Sigmoid colon (tissue), 7 donors: ENCODE measurements around the gene ELMOD3. TPM values are rescaled to one million over a fixed set of nuclear protein-coding genes. Genes with fewer than 3 reads are reported as not detected.
"Not testable (repeated sequence)": the region's sequence is repeated elsewhere in the genome, so short reads cannot be mapped to it uniquely, and the experiment has no call there.

ENCODE experiments used
- DNase-seq: peaks from one replicate; pipeline ENCODE4 v3.0.0-alpha.2; 2019
- H3K27ac ChIP-seq, 4 donors: fragments of 200-600 bp; sonication (generic); one replicate each; pipeline ENCODE4 v1.5.1; 2016 to 2019; ENCODE audit warnings: mild to moderate bottlenecking in 1 of 4
- H3K27me3 ChIP-seq, 3 donors: fragments of 200-600 bp; sonication (generic); one replicate each; pipeline ENCODE4 v1.5.1; 2019; ENCODE audit warnings: mild to moderate bottlenecking in 1 of 3
- H3K36me3 ChIP-seq, 4 donors: fragments of 200-600 bp; sonication (generic); one replicate each; pipeline ENCODE4 v1.5.1; 2016 to 2019
- H3K4me1 ChIP-seq, 4 donors: fragments of 200-600 bp; sonication (generic); one replicate each; pipeline ENCODE4 v1.5.1; 2017 to 2019
- H3K4me3 ChIP-seq, 4 donors: fragments of 200-600 bp; sonication (generic); one replicate each; pipeline ENCODE4 v1.5.1; 2017 to 2019; ENCODE audit warnings: mild to moderate bottlenecking in 2 of 4, moderate library complexity in 1 of 4
- H3K9me3 ChIP-seq, 4 donors: fragments of 200-600 bp in 3 of 4; sonication (generic) in 3 of 4; one replicate each; pipeline versions ENCODE4 v1.5.1 to v1.6.1; 2013 to 2019
- EP300 ChIP-seq, 4 donors: sonication (generic); formaldehyde crosslinking; IDR thresholded peaks; one replicate each; pipeline ENCODE4 v1.6.1; 2017; ENCODE audit warnings: antibody characterized with exemption in 4 of 4
- POLR2A ChIP-seq, 2 donors: fragments of 450-650 bp; IDR thresholded peaks; one replicate each; pipeline ENCODE4 v1.6.1; 2016; ENCODE audit warnings: antibody characterized with exemption in 2 of 2, mild to moderate bottlenecking in 2 of 2, moderate library complexity in 2 of 2
- POLR2AphosphoS5 ChIP-seq, 4 donors: sonication (generic); formaldehyde crosslinking; IDR thresholded peaks; one replicate each; pipeline ENCODE4 v1.6.1; 2017; ENCODE audit warnings: antibody characterized with exemption in 4 of 4
- WGBS, 2 donors: extraction: QIAGEN DNeasy Blood & Tissue Kit; methylation state at CpG; one replicate each; pipeline ENCODE4 v1.1.7; 2013; 5-methylcytosine and 5-hydroxymethylcytosine counted together
- intact Hi-C: fragments of 100-400 bp; cut with DNase I; formaldehyde crosslinking; loops from one replicate; pipeline ENCODE4 v1.15.1; 2023
- polyA plus RNA-seq, 3 donors: library from polyadenylated mRNA; stranded (reverse); fragments of 200-250 nt; gene quantifications; one replicate each; pipeline ENCODE4 v1.2.3, GENCODE V29; 2013
- total RNA-seq, 4 donors: library from RNA; depleted of rRNA; stranded (reverse); fragments of >200 nt; gene quantifications; one replicate each; pipeline ENCODE4 v1.1.0, GENCODE V29; 2016
- TF ChIP-seq, protein P1 (sequence below), 4 experiments: fragments of 450-650 bp in 3 of 4; fragments of 200-600 bp in 1 of 4; IDR thresholded peaks; one replicate each; pipeline ENCODE4 v1.5.1; 2016 to 2019; ENCODE audit warnings: antibody characterized with exemption in 4 of 4, mild to moderate bottlenecking in 3 of 4, moderate library complexity in 2 of 4
- donor health status: healthy with polysubstance abuse.
- donor health status: Bipolar disorder and iron deficiency.
- donor health status: healthy.

ELMOD3 gene
- total and polyA plus RNA-seq, 7 donors, result 11.6 to 26.3 (median 19.7) TPM

DNA sequence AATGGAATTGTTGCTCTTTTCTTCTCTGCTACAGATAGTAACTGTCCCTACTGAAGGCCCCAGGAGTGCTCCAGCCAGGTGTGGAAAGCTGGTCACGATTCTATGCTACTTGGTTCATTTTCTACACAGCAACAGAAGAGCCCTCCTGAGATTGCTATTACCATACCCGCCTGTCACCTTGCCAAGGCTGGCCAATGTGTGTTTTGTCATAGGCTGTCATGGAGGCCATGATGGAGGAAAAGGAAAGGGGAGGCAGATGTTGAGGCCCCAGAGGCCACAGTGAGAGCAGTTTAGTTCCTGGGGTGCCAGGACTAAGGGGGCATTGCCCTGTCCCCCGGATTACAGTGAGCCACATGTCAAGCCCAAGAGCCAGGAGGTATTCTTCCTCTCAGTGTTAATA lies 952 bp downstream of the ELMOD3 start:
- DNase-seq, result no peak
- intact Hi-C loops, result loop anchor here (10.0 kb wide), 1 partner anchor 749 kb away; the partner anchor contains the start of genes POLR1A and PTCD3
- WGBS, 2 donors, result 72 to 83% methylated on average over 3 of the region's 3 CpGs
- Histone ChIP-seq H3K9me3 (no peaks in the 10 kb centered on the region), H3K27me3 (no peaks in the 10 kb centered on the region), H3K27ac (peak overlapping the region in 2 of 4 donors; percentile 80 to 81), H3K4me3 (peak overlapping the region; percentile 56 to 83 (median 64)), H3K36me3 (peaks cover 5 to 53% (median 16%) of the 10 kb centered on the region in 4 donors), H3K4me1 (peaks cover 0 to 44% (median 27%) of the 10 kb centered on the region in 4 donors)
- TF ChIP-seq POLR2A (IDR thresholded peaks at IDR 0.05) (no peak), POLR2AphosphoS5 (IDR thresholded peaks at IDR 0.05) (no peak), EP300 (IDR thresholded peaks at IDR 0.05) (no peak)
- TF ChIP-seq, protein P1, sequence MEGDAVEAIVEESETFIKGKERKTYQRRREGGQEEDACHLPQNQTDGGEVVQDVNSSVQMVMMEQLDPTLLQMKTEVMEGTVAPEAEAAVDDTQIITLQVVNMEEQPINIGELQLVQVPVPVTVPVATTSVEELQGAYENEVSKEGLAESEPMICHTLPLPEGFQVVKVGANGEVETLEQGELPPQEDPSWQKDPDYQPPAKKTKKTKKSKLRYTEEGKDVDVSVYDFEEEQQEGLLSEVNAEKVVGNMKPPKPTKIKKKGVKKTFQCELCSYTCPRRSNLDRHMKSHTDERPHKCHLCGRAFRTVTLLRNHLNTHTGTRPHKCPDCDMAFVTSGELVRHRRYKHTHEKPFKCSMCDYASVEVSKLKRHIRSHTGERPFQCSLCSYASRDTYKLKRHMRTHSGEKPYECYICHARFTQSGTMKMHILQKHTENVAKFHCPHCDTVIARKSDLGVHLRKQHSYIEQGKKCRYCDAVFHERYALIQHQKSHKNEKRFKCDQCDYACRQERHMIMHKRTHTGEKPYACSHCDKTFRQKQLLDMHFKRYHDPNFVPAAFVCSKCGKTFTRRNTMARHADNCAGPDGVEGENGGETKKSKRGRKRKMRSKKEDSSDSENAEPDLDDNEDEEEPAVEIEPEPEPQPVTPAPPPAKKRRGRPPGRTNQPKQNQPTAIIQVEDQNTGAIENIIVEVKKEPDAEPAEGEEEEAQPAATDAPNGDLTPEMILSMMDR (IDR thresholded peaks at IDR 0.05), result no peak

DNA sequence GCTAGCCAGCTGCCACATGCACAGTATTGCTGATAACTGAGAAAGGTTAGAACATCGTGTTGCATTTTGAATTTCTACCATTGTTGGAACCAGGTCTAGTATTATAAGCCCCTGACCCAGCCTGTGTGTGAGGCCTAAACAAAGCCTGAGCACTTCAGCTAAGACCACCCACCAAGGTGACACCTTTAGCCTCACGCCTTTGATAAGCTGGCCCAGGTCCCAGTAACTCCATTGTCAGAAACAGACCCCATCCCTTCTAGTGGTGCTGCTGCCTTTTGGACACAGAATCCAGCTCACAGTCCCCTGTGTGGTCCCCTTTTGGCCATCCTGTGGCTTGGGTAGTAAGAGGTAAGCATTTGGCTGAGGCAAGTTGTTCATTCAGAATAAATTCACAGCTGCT lies 1.6 kb downstream of the ELMOD3 start:
- TF ChIP-seq, protein P1 (IDR thresholded peaks at IDR 0.05), result no peak
- TF ChIP-seq POLR2A (IDR thresholded peaks at IDR 0.05) (no peak), EP300 (IDR thresholded peaks at IDR 0.05) (no peak), POLR2AphosphoS5 (IDR thresholded peaks at IDR 0.05) (no peak)
- intact Hi-C loops, result loop anchor here (10.0 kb wide), 1 partner anchor 749 kb away; the partner anchor contains the start of genes POLR1A and PTCD3
- peaks cover 0 to 44% (median 27%) of the 10 kb centered on the region in 4 donors for H3K4me1 ChIP-seq
- 97 to 98% methylated on average over 2 of the region's 2 CpGs for WGBS, 2 donors
- H3K27me3 ChIP-seq, result no peaks in the 10 kb centered on the region
- DNase-seq, result no peak
- no peak overlapping the region for H3K4me3 ChIP-seq
- H3K36me3 ChIP-seq, result peaks cover under 1 to 51% (median 9%) of the 10 kb centered on the region in 4 donors
- H3K27ac ChIP-seq, result no peak overlapping the region
- H3K9me3 ChIP-seq, result no peaks in the 10 kb centered on the region

DNA sequence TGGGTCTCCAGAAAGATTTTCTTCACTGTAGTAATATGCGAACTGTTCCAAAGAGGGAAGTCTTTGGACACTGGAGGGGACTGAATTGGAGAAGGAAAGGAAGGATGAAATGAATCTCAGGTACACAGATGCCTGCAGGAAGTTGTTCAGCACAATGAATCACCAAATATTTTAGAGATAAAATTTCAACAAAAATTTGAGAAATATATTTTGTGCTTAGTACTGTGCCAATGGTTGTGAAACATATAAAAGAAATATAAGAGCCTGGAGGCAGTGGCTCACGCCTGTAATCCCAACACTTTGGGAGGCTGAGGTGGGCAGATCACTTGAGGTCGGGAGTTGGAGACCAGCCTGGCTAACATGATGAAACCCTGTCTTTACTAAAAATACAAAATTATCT lies 3.2 kb downstream of the ELMOD3 start:
- Histone ChIP-seq H3K4me3 (no peak overlapping the region), H3K4me1 (peaks cover 0 to 41% (median 24%) of the 10 kb centered on the region in 4 donors), H3K9me3 (no peaks in the 10 kb centered on the region), H3K36me3 (peaks cover 0 to 57% (median 12%) of the 10 kb centered on the region in 4 donors), H3K27ac (no peak overlapping the region), H3K27me3 (no peaks in the 10 kb centered on the region)
- TF ChIP-seq POLR2A (IDR thresholded peaks at IDR 0.05), result no peak
- intact Hi-C loops, result loop anchor here (10.0 kb wide), 1 partner anchor 747 kb away; the partner anchor contains the start of genes POLR1A and PTCD3
- 90 to 94% methylated on average over 3 of the region's 3 CpGs for WGBS, 2 donors
- no peak for DNase-seq

DNA sequence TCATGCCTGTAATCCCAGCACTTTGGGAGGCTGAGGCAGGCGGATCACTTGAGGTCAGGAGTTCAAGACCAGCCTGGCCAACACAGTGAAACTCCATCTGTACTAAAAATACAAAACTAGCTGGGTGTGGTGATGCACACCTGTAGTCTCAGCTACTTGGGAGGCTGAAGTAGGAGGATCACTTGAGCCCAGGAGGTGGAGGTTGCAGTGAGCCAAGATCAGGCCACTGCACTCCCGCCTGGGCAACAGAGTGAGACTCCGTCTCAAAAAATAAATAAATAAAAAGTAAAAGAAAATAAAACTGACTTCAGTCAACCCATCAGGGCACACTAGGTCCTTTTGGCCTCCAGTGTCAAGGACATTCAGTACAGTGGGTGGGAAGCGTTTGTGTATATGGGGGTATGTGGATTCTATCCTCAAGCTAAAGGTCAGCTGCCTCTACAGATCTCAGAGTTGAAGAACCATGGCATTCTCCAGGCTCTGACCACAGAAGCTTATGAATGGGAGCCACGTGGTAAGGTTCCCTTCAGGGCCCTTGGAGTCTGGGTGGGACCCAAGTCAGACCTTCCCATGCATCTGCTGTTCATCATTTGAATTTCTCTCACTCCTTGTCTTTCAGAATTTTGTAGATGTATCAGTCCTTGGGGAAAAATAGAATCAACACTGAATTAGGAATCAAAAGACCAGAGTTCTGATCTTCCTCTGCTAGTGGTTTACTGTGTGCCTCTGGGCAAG lies 8.3 kb downstream of the ELMOD3 start:
- H3K4me3 ChIP-seq, H3K4me1 ChIP-seq, H3K27ac ChIP-seq, H3K27me3 ChIP-seq, DNase-seq, H3K9me3 ChIP-seq, intact Hi-C loops: not testable (repeated sequence)
- WGBS, 2 donors, result 79 to 86% methylated on average over 5 of the region's 5 CpGs
- H3K36me3 ChIP-seq, result peaks cover under 1 to 65% (median 13%) of the 10 kb centered on the region in 4 donors

DNA sequence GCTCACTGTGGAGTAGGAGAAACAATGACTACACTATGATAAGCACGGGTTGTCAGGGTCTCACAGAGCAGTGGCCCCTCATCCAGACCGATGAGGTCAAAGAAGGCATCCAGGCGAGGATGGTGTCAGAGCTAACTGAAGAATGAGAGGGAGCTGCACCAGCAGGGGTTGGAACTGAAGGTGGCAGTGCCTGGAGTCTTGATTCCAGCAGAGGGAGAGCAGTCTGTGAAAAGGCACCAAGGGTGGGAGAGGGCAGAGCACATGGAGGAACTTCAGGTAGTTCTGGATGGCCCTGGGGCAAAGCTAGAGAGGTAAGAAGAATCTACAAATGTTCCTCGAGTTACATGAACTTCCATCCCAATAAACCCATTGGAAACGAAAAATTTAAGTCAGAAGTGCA lies 12.6 kb downstream of the ELMOD3 start:
- H3K27ac ChIP-seq, result no peak overlapping the region
- no peaks in the 10 kb centered on the region for H3K9me3 ChIP-seq
- no peaks in the 10 kb centered on the region for H3K4me1 ChIP-seq
- TF ChIP-seq, protein P1 (IDR thresholded peaks at IDR 0.05), result no peak
- TF ChIP-seq POLR2AphosphoS5 (IDR thresholded peaks at IDR 0.05) (no peak), EP300 (IDR thresholded peaks at IDR 0.05) (no peak), POLR2A (IDR thresholded peaks at IDR 0.05) (no peak)
- no peak overlapping the region for H3K4me3 ChIP-seq
- H3K36me3 ChIP-seq, result peaks cover 0 to 45% (median 13%) of the 10 kb centered on the region in 4 donors
- intact Hi-C loops, result no loop called here
- no peak for DNase-seq
- WGBS, 2 donors, result 92 to 93% methylated on average over 5 of the region's 5 CpGs
- H3K27me3 ChIP-seq, result no peaks in the 10 kb centered on the region
